ENCODE measurements around the gene HSF5.

HSF5 gene

DNA sequence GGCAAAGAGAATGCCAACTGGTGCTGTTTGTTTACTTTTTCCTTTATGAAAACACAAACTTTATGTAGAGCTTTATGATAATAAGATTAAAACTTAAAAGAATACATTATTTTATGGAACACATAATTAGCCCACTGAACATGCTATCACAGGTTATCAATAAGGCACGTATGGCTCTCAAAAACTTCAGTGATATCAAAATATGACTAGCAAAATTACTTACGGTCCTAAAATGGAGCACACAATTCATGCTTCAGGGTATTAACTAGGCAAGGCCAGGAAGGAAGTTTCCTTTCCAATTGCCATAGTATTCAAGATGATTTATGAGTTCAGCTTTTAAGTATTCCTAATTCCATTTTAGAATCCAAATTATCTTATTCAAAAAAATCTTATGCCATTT is 74.5 kb downstream of the HSF5 start:
- TF ChIP-seq ZFX (IDR thresholded peaks at IDR 0.05; ENCODE audit: borderline replicate concordance), result no peak
- TF ChIP-seq, protein P1, sequence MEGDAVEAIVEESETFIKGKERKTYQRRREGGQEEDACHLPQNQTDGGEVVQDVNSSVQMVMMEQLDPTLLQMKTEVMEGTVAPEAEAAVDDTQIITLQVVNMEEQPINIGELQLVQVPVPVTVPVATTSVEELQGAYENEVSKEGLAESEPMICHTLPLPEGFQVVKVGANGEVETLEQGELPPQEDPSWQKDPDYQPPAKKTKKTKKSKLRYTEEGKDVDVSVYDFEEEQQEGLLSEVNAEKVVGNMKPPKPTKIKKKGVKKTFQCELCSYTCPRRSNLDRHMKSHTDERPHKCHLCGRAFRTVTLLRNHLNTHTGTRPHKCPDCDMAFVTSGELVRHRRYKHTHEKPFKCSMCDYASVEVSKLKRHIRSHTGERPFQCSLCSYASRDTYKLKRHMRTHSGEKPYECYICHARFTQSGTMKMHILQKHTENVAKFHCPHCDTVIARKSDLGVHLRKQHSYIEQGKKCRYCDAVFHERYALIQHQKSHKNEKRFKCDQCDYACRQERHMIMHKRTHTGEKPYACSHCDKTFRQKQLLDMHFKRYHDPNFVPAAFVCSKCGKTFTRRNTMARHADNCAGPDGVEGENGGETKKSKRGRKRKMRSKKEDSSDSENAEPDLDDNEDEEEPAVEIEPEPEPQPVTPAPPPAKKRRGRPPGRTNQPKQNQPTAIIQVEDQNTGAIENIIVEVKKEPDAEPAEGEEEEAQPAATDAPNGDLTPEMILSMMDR (IDR thresholded peaks at IDR 0.05), result no peak
- H3K27ac ChIP-seq, result peak overlapping the region; percentile 98

GRCh38 chr17:58412961-58413586 is 75.1 kb downstream of the HSF5 start:
- TF ChIP-seq ZFX (IDR thresholded peaks at IDR 0.05; ENCODE audit: borderline replicate concordance), result no peak
- TF ChIP-seq, protein P1 (IDR thresholded peaks at IDR 0.05), result no peak
- H3K27ac ChIP-seq, result peak overlapping the region; percentile 98

GRCh38 chr17:58412064-58412703 is 76.0 kb downstream of the HSF5 start:
- TF ChIP-seq, protein P1 (IDR thresholded peaks at IDR 0.05), result no peak
- TF ChIP-seq ZFX (IDR thresholded peaks at IDR 0.05; ENCODE audit: borderline replicate concordance), result no peak
- peak overlapping the region; percentile 98 for H3K27ac ChIP-seq

DNA sequence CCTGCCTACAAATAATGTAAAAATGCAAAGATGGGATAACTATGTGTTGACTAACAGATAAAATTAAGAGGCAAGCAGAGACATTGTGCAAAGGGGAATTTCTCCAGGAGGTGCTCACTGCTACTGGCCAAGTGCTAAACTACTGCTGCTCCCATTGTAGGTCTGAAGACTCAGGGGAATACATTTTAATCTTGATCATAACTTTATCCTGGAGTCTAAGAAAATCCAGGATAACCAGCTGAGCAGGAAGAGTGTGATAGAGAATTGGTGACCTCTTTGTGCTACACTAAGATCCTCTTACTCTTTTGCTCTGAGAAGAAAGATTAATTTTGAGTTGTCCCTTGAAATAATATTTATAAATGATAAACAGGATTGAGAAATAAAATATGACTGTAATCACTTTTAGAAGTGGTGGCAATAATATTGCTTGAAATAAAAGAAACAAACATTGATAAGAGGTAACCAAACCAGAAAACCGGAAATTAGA is 76.8 kb downstream of the HSF5 start:
- 0 out of 2 replicates have a peak overlapping the region, but pooled peaks have one; percentile 98 for H3K27ac ChIP-seq
- TF ChIP-seq, protein P1 (IDR thresholded peaks at IDR 0.05), result no peak
- no peak for TF ChIP-seq ZFX (IDR thresholded peaks at IDR 0.05; ENCODE audit: borderline replicate concordance)

GRCh38 chr17:58410714-58411407 is 77.3 kb downstream of the HSF5 start:
- TF ChIP-seq, protein P1 (IDR thresholded peaks at IDR 0.05), result no peak
- no peak for TF ChIP-seq ZFX (IDR thresholded peaks at IDR 0.05; ENCODE audit: borderline replicate concordance)
- H3K27ac ChIP-seq, result 0 out of 2 replicates have a peak overlapping the region, but pooled peaks have one; percentile 98

DNA sequence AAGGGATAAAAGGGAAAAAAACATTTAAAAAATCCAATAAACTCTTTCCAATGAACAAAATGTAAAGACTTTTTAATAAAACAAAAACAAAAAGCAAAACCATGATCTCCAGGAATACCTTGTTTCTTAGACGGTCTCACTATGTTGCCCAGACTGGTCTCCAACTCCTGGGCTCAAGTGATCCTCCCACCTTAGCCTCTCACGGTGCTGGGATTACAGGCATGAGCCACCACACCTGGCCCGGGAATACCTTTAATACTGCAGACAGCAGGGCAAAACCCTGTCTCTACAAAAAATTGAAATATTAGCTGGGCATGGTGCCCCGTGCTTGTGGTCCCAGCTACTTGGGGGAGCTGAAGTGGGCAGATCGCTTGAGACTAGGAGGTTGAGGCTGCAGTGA is 78.8 kb downstream of the HSF5 start:
- no peak for TF ChIP-seq ZFX (IDR thresholded peaks at IDR 0.05; ENCODE audit: borderline replicate concordance)
- TF ChIP-seq, protein P1 (IDR thresholded peaks at IDR 0.05), result no peak

More for the DNA sequence above, 78.8 kb downstream of the HSF5 start:
- H3K27ac ChIP-seq, result no peak overlapping the region
